Mesothelial cell of epicardium (in vitro differentiated cells): ENCODE results near the gene CAPN10. TPM values are rescaled to one million over a fixed set of nuclear protein-coding genes. Genes with fewer than 3 reads are reported as not detected.

Experiments
- DNase-seq, 2 experiments: peaks; one replicate each; pipeline ENCODE4 v3.0.0; 2021; ENCODE audit warnings: low spot score in 2 of 2; ENCODE audit not compliant: unreplicated experiment in 2 of 2
- H3K27ac Mint-ChIP-seq: 2 replicates; pipeline ENCODE4 v1.8.0; 2021; ENCODE audit warnings: mixed read lengths
- H3K27me3 Mint-ChIP-seq: 2 replicates; pipeline ENCODE4 v1.8.0; 2021; ENCODE audit warnings: low read depth, mixed read lengths
- H3K36me3 Mint-ChIP-seq: 2 replicates; pipeline ENCODE4 v1.8.0; 2021; ENCODE audit warnings: mixed read lengths
- H3K4me1 Mint-ChIP-seq: 2 replicates; pipeline ENCODE4 v1.8.0; 2021; ENCODE audit warnings: mixed read lengths
- H3K4me3 Mint-ChIP-seq: 2 replicates; pipeline ENCODE4 v1.8.0; 2021; ENCODE audit warnings: mild to moderate bottlenecking, moderate library complexity, mixed read lengths
- H3K9me3 Mint-ChIP-seq: 2 replicates; pipeline ENCODE4 v1.8.0; 2021; ENCODE audit warnings: mixed read lengths
- total RNA-seq: library from RNA; stranded (reverse); gene quantifications from 3 replicates; pipeline ENCODE4 v1.2.1, GENCODE V29; 2021
- TF ChIP-seq, protein P1 (sequence below): fragments of 200-600 bp; sonication (generic); IDR thresholded peaks from one replicate; pipeline ENCODE4 v1.5.0; 2021; ENCODE audit warnings: antibody characterized with exemption; ENCODE audit not compliant: unreplicated experiment

CAPN10 gene
- total RNA-seq, 1 donor from 2014 or later = 58.6 TPM

DNA sequence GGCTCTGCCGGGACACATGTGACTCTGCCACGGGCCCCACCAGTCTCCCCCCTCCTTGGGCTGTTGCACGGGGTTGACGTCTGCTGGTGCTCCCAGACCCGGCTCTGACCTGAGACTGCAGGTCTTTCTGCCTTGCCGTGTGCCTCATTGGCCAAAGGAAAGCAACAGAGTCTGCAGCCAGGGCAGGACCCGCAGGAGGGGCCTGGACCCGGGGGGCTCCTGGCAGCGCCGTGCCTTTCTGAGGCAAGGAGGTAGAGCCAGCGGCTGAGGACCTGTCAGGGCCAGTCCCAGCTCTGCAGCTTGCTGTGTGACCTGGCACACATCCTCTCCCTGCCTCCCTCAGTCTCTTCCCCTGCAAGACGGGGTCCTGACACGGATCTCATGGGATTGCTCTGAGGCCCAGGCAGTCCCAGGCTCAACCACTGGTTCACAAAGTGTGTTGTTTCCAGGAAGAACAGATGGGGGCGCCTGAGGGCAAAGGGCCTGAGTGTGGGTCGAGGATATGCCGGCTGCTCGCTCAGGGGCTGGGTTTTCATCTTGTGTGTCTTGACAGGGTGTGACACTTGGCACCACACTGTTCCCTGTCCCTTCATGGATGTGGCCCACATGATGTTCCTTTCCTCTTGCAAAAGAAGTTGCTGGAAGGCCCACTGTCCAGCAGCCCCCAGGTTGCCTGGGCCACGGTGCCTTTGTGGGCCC lies 9.0 kb downstream of the CAPN10 start:
- H3K9me3 Mint-ChIP-seq = no peaks in the 10 kb centered on the region
- H3K4me3 Mint-ChIP-seq = no peak overlapping the region
- no peak overlapping the region for H3K27ac Mint-ChIP-seq
- TF ChIP-seq, protein P1, sequence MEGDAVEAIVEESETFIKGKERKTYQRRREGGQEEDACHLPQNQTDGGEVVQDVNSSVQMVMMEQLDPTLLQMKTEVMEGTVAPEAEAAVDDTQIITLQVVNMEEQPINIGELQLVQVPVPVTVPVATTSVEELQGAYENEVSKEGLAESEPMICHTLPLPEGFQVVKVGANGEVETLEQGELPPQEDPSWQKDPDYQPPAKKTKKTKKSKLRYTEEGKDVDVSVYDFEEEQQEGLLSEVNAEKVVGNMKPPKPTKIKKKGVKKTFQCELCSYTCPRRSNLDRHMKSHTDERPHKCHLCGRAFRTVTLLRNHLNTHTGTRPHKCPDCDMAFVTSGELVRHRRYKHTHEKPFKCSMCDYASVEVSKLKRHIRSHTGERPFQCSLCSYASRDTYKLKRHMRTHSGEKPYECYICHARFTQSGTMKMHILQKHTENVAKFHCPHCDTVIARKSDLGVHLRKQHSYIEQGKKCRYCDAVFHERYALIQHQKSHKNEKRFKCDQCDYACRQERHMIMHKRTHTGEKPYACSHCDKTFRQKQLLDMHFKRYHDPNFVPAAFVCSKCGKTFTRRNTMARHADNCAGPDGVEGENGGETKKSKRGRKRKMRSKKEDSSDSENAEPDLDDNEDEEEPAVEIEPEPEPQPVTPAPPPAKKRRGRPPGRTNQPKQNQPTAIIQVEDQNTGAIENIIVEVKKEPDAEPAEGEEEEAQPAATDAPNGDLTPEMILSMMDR = no peak
- H3K4me1 Mint-ChIP-seq = no peaks in the 10 kb centered on the region
- H3K36me3 Mint-ChIP-seq = peaks cover 4% of the 10 kb centered on the region
- no peaks in the 10 kb centered on the region for H3K27me3 Mint-ChIP-seq
- peak in 1 of 2 experiments; percentile 14 for DNase-seq

DNA sequence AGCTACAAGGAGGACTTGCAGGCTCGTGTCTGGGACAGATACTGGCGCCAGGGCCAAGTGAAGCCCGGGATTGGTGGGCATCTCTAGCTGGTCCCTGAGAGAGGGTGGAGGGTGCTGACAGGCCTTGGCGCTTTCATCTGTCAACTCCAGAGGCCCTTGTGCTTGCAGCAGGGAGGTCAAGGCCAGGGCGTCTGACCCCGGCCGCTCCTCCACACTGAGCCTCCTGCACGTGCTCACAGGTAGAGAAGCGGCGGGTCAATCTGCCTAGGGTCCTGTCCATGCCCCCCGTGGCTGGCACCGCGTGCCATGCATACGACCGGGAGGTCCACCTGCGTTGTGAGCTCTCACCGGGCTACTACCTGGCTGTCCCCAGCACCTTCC lies 9.5 kb downstream of the CAPN10 start:
- no peaks in the 10 kb centered on the region for H3K4me1 Mint-ChIP-seq
- peak in 1 of 2 experiments; percentile 15 for DNase-seq
- no peaks in the 10 kb centered on the region for H3K9me3 Mint-ChIP-seq
- H3K27me3 Mint-ChIP-seq = no peaks in the 10 kb centered on the region
- H3K27ac Mint-ChIP-seq = no peak overlapping the region
- H3K36me3 Mint-ChIP-seq = peaks cover 4% of the 10 kb centered on the region
- TF ChIP-seq, protein P1 = no peak
- H3K4me3 Mint-ChIP-seq = no peak overlapping the region

DNA sequence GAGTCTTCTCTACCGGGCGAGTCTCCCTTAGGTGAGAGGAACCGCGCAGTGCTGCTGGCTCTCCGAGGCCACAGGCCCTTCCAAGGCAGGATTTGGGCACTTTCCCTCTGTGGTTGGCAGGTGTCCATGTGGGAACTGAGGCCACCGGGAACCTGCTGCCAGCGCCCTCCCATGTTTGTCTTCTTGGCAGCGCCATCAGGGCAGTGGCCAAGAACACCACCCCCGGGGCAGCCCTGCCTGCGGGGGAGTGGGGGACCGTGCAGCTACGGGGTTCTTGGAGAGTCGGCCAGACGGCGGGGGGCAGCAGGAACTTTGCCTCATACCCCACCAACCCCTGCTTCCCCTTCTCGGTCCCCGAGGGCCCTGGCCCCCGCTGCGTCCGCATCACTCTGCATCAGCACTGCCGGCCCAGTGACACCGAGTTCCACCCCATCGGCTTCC lies 10.0 kb downstream of the CAPN10 start:
- Mint-ChIP-seq H3K4me3 (no peak overlapping the region), H3K27me3 (no peaks in the 10 kb centered on the region), H3K36me3 (peaks cover 1% of the 10 kb centered on the region), H3K27ac (no peak overlapping the region), H3K9me3 (no peaks in the 10 kb centered on the region), H3K4me1 (no peaks in the 10 kb centered on the region)
- TF ChIP-seq, protein P1 = no peak
- DNase-seq = peak in 1 of 2 experiments; percentile 16

DNA sequence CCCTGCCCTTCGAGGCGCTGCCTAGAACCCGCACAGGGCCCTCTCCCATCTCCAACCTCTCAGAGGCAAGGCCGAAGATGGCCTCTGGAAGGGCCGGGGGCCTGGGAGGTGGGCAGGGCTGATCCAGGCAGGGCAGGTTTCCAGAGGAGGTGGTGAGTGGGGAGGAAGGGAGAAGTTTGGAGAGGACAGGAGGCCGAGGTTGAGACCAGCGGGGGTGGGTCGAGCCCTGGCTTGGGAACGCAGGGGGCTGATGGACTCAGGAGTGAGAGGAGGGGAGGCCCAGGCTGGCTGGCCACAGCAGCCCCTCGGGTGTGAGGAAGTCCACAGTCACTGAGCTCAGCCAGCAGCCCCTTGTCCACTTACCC lies 10.5 kb downstream of the CAPN10 start:
- no peaks in the 10 kb centered on the region for H3K27me3 Mint-ChIP-seq
- peak in 1 of 2 experiments; percentile 14 for DNase-seq
- no peaks in the 10 kb centered on the region for H3K4me1 Mint-ChIP-seq
- H3K9me3 Mint-ChIP-seq = no peaks in the 10 kb centered on the region
- H3K27ac Mint-ChIP-seq = no peak overlapping the region
- no peaks in the 10 kb centered on the region for H3K36me3 Mint-ChIP-seq
- TF ChIP-seq, protein P1 = no peak
- H3K4me3 Mint-ChIP-seq = no peak overlapping the region

DNA sequence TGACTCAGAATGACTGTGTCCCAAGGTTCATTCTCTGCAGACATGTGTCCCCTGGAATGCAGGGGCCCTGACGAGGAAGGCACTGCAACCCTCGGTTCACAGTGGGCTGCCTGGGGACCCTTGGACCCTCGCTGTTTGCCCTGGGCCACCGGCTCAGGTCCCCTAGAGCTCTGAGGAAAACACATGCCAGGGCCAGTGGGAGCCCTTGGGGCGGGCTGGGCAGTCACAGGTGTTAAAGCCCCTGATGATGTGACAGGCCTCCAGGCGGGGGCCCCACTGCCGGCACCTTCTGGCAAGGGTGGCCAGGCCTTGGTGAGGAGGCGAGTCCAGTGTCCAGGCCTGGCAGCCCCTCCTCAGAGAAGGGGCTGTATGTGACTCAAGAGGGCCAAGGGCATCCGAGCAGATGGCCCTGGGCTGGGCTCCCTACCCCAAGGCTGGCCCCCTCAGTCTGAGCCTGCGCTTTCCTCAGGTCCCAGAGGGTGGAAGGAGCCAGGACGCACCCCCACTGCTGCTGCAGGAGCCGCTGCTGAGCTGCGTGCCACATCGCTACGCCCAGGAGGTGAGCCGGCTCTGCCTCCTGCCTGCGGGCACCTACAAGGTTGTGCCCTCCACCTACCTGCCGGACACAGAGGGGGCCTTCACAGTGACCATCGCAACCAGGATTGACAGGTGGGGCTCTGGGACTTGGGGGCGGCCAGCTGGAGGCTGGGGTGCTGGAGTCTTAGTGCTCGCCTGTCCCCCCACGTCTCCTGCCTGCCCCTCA lies 11.1 kb downstream of the CAPN10 start:
- Mint-ChIP-seq H3K4me1 (no peaks in the 10 kb centered on the region), H3K27ac (no peak overlapping the region), H3K36me3 (no peaks in the 10 kb centered on the region), H3K4me3 (no peak overlapping the region), H3K27me3 (no peaks in the 10 kb centered on the region), H3K9me3 (no peaks in the 10 kb centered on the region)
- DNase-seq = no peak
- TF ChIP-seq, protein P1 = no peak
